H54 (cell line): ENCODE data around the gene KIAA0319L.

Experiments
- DNase-seq: peaks from one replicate; pipeline ENCODE4 v3.0.0; 2011; ENCODE audit warnings: low spot score, mixed read lengths; ENCODE audit not compliant: insufficient read length
- FAIRE-seq: peaks from 3 replicates; lab custom pipeline; 2011; peaks lifted over from hg19 to GRCh38; lab: Jason Lieb, UNC
- POLR2A ChIP-seq: IDR thresholded peaks from 2 replicates; pipeline ENCODE4 v1.6.1; 2011; ENCODE audit warnings: low read depth, mild to moderate bottlenecking, low read length

Gene KIAA0319L

GRCh38 chr1:35390600-35391494 is 166.4 kb downstream of the KIAA0319L start:
- no peak for FAIRE-seq
- DNase-seq: no peak
- no peak for TF ChIP-seq POLR2A

- DNase-seq (no peak), FAIRE-seq (no peak)
- TF ChIP-seq POLR2A: no peak
These were observed 170.2 kb downstream of the KIAA0319L start for GRCh38 chr1:35386959-35387358.

- FAIRE-seq (no peak), DNase-seq (no peak)
- no peak for TF ChIP-seq POLR2A
These were observed 170.9 kb downstream of the KIAA0319L start for GRCh38 chr1:35386290-35386689.
